Measurements from ENCODE around the gene TFAP2A. TPM values are rescaled to one million over a fixed set of nuclear protein-coding genes. Genes with fewer than 3 reads are reported as not detected.

Gene TFAP2A
- total and polyA plus RNA-seq, 10 of the 15 experiments (the other 5 are each of a cell fraction or from before 2014, with no cell fraction given) = 0.05 to 0.46 (median 0.17) TPM; not detected in 4

DNA sequence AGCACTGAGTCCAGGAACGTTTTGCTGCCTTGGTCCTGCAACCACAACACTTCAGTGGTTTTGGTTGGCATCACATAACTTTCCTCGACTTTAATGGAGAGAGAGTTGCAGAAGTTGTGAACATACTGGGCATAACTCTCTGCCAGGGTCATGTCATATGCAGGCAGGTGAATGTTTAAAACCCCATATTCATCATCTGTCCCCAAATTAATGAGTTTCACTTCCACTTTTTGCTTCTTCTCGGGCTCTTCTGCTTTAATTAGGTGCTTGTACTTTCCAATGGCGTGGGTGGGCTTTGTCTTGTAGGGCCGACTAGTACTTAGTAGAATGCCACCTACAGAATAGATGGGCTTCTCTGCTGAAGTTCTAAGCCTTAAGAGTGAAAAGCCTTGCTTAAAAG is 45.2 kb upstream of the TFAP2A start (continued):
- peak; percentile 81 for TF ChIP-seq TCF12 (IDR thresholded peaks at IDR 0.05; ENCODE audit: low read depth, low read length)
- peak; percentile 84 for TF ChIP-seq NFIC (IDR thresholded peaks at IDR 0.05; ENCODE audit: low read depth, low read length)
- peak; percentile 86; the same call in 1 of the 3 replicates for TF ChIP-seq POU2F2 (IDR thresholded peaks at IDR 0.05; ENCODE audit: borderline replicate concordance, low read depth, low read length)
- peak; percentile 92 for TF ChIP-seq BMI1 (IDR thresholded peaks at IDR 0.05; ENCODE audit: borderline replicate concordance)
- TF ChIP-seq SMAD1 (IDR thresholded peaks at IDR 0.05; ENCODE audit: low read depth, partially characterized antibody) = peak; percentile 57
- no peak for TF ChIP-seq ZNF622 (IDR thresholded peaks at IDR 0.05)
- TF ChIP-seq, protein P1, sequence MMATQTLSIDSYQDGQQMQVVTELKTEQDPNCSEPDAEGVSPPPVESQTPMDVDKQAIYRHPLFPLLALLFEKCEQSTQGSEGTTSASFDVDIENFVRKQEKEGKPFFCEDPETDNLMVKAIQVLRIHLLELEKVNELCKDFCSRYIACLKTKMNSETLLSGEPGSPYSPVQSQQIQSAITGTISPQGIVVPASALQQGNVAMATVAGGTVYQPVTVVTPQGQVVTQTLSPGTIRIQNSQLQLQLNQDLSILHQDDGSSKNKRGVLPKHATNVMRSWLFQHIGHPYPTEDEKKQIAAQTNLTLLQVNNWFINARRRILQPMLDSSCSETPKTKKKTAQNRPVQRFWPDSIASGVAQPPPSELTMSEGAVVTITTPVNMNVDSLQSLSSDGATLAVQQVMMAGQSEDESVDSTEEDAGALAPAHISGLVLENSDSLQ (IDR thresholded peaks at IDR 0.05) = peak; percentile 77
- no peak for TF ChIP-seq NR2C1 (IDR thresholded peaks at IDR 0.05)
- TF ChIP-seq, protein P2, sequence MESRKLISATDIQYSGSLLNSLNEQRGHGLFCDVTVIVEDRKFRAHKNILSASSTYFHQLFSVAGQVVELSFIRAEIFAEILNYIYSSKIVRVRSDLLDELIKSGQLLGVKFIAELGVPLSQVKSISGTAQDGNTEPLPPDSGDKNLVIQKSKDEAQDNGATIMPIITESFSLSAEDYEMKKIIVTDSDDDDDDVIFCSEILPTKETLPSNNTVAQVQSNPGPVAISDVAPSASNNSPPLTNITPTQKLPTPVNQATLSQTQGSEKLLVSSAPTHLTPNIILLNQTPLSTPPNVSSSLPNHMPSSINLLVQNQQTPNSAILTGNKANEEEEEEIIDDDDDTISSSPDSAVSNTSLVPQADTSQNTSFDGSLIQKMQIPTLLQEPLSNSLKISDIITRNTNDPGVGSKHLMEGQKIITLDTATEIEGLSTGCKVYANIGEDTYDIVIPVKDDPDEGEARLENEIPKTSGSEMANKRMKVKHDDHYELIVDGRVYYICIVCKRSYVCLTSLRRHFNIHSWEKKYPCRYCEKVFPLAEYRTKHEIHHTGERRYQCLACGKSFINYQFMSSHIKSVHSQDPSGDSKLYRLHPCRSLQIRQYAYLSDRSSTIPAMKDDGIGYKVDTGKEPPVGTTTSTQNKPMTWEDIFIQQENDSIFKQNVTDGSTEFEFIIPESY (IDR thresholded peaks at IDR 0.05) = 0 out of 2 replicates have a peak, but pooled peaks have one; percentile 40
- TF ChIP-seq, protein P3, sequence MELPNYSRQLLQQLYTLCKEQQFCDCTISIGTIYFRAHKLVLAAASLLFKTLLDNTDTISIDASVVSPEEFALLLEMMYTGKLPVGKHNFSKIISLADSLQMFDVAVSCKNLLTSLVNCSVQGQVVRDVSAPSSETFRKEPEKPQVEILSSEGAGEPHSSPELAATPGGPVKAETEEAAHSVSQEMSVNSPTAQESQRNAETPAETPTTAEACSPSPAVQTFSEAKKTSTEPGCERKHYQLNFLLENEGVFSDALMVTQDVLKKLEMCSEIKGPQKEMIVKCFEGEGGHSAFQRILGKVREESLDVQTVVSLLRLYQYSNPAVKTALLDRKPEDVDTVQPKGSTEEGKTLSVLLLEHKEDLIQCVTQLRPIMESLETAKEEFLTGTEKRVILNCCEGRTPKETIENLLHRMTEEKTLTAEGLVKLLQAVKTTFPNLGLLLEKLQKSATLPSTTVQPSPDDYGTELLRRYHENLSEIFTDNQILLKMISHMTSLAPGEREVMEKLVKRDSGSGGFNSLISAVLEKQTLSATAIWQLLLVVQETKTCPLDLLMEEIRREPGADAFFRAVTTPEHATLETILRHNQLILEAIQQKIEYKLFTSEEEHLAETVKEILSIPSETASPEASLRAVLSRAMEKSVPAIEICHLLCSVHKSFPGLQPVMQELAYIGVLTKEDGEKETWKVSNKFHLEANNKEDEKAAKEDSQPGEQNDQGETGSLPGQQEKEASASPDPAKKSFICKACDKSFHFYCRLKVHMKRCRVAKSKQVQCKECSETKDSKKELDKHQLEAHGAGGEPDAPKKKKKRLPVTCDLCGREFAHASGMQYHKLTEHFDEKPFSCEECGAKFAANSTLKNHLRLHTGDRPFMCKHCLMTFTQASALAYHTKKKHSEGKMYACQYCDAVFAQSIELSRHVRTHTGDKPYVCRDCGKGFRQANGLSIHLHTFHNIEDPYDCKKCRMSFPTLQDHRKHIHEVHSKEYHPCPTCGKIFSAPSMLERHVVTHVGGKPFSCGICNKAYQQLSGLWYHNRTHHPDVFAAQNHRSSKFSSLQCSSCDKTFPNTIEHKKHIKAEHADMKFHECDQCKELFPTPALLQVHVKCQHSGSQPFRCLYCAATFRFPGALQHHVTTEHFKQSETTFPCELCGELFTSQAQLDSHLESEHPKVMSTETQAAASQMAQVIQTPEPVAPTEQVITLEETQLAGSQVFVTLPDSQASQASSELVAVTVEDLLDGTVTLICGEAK (IDR thresholded peaks at IDR 0.05; ENCODE audit: borderline replicate concordance) = no peak
- TF ChIP-seq, protein P4, sequence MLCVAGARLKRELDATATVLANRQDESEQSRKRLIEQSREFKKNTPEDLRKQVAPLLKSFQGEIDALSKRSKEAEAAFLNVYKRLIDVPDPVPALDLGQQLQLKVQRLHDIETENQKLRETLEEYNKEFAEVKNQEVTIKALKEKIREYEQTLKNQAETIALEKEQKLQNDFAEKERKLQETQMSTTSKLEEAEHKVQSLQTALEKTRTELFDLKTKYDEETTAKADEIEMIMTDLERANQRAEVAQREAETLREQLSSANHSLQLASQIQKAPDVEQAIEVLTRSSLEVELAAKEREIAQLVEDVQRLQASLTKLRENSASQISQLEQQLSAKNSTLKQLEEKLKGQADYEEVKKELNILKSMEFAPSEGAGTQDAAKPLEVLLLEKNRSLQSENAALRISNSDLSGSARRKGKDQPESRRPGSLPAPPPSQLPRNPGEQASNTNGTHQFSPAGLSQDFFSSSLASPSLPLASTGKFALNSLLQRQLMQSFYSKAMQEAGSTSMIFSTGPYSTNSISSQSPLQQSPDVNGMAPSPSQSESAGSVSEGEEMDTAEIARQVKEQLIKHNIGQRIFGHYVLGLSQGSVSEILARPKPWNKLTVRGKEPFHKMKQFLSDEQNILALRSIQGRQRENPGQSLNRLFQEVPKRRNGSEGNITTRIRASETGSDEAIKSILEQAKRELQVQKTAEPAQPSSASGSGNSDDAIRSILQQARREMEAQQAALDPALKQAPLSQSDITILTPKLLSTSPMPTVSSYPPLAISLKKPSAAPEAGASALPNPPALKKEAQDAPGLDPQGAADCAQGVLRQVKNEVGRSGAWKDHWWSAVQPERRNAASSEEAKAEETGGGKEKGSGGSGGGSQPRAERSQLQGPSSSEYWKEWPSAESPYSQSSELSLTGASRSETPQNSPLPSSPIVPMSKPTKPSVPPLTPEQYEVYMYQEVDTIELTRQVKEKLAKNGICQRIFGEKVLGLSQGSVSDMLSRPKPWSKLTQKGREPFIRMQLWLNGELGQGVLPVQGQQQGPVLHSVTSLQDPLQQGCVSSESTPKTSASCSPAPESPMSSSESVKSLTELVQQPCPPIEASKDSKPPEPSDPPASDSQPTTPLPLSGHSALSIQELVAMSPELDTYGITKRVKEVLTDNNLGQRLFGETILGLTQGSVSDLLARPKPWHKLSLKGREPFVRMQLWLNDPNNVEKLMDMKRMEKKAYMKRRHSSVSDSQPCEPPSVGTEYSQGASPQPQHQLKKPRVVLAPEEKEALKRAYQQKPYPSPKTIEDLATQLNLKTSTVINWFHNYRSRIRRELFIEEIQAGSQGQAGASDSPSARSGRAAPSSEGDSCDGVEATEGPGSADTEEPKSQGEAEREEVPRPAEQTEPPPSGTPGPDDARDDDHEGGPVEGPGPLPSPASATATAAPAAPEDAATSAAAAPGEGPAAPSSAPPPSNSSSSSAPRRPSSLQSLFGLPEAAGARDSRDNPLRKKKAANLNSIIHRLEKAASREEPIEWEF (IDR thresholded peaks at IDR 0.05; ENCODE audit: insufficient replicate concordance, low read depth, low read length) = no peak
- no peak for TF ChIP-seq SP1 (IDR thresholded peaks at IDR 0.05; ENCODE audit: low read depth, low read length)
- peak; percentile 98 for TF ChIP-seq BACH1 (IDR thresholded peaks at IDR 0.05; ENCODE audit: borderline replicate concordance)
- TF ChIP-seq IKZF2 (IDR thresholded peaks at IDR 0.05) = peak; percentile 96 to 98
- TF ChIP-seq NFYB (IDR thresholded peaks at IDR 0.05; ENCODE audit: insufficient read depth, low read depth, low read length) = no peak
- peak; percentile 12 for TF ChIP-seq RELA (IDR thresholded peaks at IDR 0.05; ENCODE audit: borderline replicate concordance, partially characterized antibody)
- no peak for TF ChIP-seq HDAC6 (IDR thresholded peaks at IDR 0.05; ENCODE audit: unreplicated experiment)
- no peak for TF ChIP-seq MYB (IDR thresholded peaks at IDR 0.05; ENCODE audit: borderline replicate concordance, low read depth, low read length)
- TF ChIP-seq EZH2 (IDR thresholded peaks at IDR 0.05; ENCODE audit: borderline replicate concordance, control insufficient read depth, low read depth, low read length) = no peak
